GM12892 (cell line): ENCODE results near the gene KCNA4.
"Not testable (repeated sequence)": the region's sequence is repeated elsewhere in the genome, so short reads cannot be mapped to it uniquely, and the experiment has no call there.

Experiments used
- DNase-seq: peaks from one replicate; pipeline ENCODE4 v3.0.0; 2011; ENCODE audit not compliant: insufficient read length
- FAIRE-seq: peaks from 2 replicates; lab custom pipeline; 2011; peaks lifted over from hg19 to GRCh38; lab: Jason Lieb, UNC
- POLR2A ChIP-seq: IDR thresholded peaks from 2 replicates; pipeline ENCODE4 v1.6.1; 2011; ENCODE audit warnings: low read depth, low read length, control low read depth
- POLR2AphosphoS5 ChIP-seq: IDR thresholded peaks from 2 replicates; pipeline ENCODE4 v1.6.1; 2011; ENCODE audit warnings: low read depth, low read length, control low read depth
- TAF1 ChIP-seq: IDR thresholded peaks from 2 replicates; pipeline ENCODE4 v1.6.1; 2011; ENCODE audit warnings: low read depth, mild to moderate bottlenecking, control low read depth, low read length, borderline replicate concordance

KCNA4 gene

DNA sequence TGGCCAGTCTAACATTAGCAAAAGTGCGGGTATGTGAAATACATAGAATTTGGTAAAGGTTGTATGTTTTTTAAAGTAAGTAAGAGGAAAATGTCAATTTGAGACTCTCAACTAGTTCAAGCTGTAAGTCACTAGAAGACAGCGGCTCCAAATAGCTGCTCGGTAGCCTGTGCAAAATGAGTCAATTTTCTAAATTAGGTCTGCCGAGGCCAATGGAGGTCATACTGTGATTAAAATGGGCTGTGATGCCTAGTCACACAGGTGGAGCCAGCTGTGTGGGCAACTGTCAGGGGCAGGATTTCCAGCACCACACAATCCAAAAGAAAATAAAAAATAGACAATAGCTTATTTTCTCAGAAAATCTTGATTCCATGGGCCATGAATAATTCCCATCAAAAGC is 32.3 kb downstream of the KCNA4 start:
- no peak for FAIRE-seq
- no peak for DNase-seq
- TF ChIP-seq POLR2A (no peak), TAF1 (no peak), POLR2AphosphoS5 (no peak)

GRCh38 chr11:29978549-29978948 is 38.3 kb downstream of the KCNA4 start:
- FAIRE-seq (no peak), DNase-seq (no peak)
- no peak for TF ChIP-seq POLR2AphosphoS5
- TF ChIP-seq POLR2A = no peak
- no peak for TF ChIP-seq TAF1

DNA sequence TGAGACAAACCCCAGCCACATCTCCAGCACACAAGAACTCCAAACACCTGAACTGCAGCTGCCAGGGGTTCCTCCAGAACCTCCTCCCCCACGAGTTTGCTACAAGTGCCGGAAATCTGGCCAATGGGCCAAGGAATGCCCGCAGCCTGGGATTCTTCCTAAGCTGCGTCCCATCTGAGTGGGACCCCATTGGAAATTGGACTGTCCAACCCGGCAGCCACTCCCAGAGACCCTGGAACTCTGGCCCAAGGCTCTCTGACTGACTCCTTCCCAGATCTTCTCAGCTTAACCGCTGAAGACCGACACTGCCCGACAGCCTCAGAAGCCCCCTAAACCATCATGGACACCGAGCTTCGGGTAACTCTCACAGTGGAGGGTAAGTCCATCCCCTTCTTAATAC is 41.2 kb downstream of the KCNA4 start:
- FAIRE-seq, DNase-seq: not testable (repeated sequence)

GRCh38 chr11:29963796-29964195 is 53.0 kb downstream of the KCNA4 start:
- DNase-seq (no peak), FAIRE-seq (no peak)
- no peak for TF ChIP-seq POLR2A
- TF ChIP-seq POLR2AphosphoS5 = no peak
- no peak for TF ChIP-seq TAF1

GRCh38 chr11:29963036-29963435 is 53.8 kb downstream of the KCNA4 start:
- no peak for DNase-seq
- TF ChIP-seq POLR2AphosphoS5 (no peak), POLR2A (no peak), TAF1 (no peak)
- FAIRE-seq = no peak

DNA sequence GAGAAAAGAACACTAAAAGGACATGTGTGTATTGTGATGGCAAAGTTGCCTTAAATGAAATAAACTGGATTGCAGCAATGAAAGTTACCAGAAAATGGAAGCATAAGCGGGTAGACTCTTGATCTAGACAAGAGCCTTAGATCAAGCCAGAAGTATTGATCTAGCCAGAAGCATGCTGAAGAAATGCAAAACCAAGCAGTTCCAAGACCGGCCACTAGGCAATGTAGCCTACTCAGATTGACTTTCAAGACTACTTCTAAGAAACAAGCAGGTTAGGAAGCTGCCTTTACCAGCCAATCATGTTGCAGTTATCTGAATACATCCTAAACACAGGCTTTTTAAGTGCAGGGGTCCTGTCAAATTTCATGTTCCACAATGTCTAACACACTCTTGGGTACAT is 54.6 kb downstream of the KCNA4 start:
- TF ChIP-seq TAF1 (no peak), POLR2AphosphoS5 (no peak), POLR2A (no peak)
- DNase-seq (no peak), FAIRE-seq (no peak)
